Activated naive CD8-positive, alpha-beta T cell treated with anti-CD3 and anti-CD28 coated beads for 36 hours (primary cell): ENCODE measurements around the gene SMIM43. TPM values are rescaled to one million over a fixed set of nuclear protein-coding genes. Genes with fewer than 3 reads are reported as not detected.
"Not testable (repeated sequence)": the region's sequence is repeated elsewhere in the genome, so short reads cannot be mapped to it uniquely, and the experiment has no call there.

Source experiments
- DNase-seq: peaks from one replicate; pipeline ENCODE4 v3.0.0; 2021
- H3K27ac Mint-ChIP-seq: one replicate; pipeline ENCODE4 v1.8.0; 2022; ENCODE audit warnings: mild to moderate bottlenecking, moderate library complexity, mixed read lengths
- H3K27me3 Mint-ChIP-seq: one replicate; pipeline ENCODE4 v1.8.0; 2022; ENCODE audit warnings: mild to moderate bottlenecking, mixed read lengths
- H3K36me3 Mint-ChIP-seq: one replicate; pipeline ENCODE4 v1.8.0; 2021; ENCODE audit warnings: mild to moderate bottlenecking, mixed read lengths
- H3K4me1 Mint-ChIP-seq: one replicate; pipeline ENCODE4 v1.8.0; 2021; ENCODE audit warnings: mixed read lengths
- H3K4me3 Mint-ChIP-seq: one replicate; pipeline ENCODE4 v1.8.0; 2022; ENCODE audit warnings: mild to moderate bottlenecking, moderate library complexity, mixed read lengths
- H3K9me3 Mint-ChIP-seq: one replicate; pipeline ENCODE4 v1.8.0; 2022; ENCODE audit warnings: mixed read lengths
- total RNA-seq, 2 experiments: library from RNA; stranded (reverse); gene quantifications; one replicate each; pipeline ENCODE4 v1.2.3, GENCODE V29; 2021

The SMIM43 gene
- total RNA-seq, 2 experiments from 2014 or later = not detected

DNA sequence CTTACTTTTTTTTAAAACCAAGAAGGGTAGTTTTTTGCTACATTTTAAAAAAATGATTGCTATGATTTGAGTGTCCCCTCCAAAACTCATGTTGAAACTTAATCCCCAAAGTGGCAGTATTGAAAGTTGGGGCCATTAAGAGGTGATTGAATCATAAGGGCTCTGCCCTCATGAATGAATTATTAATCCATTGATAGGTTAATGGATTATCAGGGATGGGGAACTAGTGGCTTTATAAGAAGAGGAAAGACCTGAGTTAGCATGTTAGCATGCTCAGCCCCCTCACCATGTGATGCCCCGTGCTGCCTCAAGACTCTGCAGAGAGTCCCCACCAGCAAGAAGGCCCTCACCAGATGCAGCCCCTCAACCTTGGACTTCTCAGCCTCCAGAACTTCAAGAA is 31.0 kb downstream of the SMIM43 start:
- H3K4me3 Mint-ChIP-seq = no peak overlapping the region
- peaks cover 7% of the 10 kb centered on the region for H3K27me3 Mint-ChIP-seq
- no peaks in the 10 kb centered on the region for H3K4me1 Mint-ChIP-seq
- no peaks in the 10 kb centered on the region for H3K9me3 Mint-ChIP-seq
- no peak for DNase-seq
- no peak overlapping the region for H3K27ac Mint-ChIP-seq
- H3K36me3 Mint-ChIP-seq = no peaks in the 10 kb centered on the region

DNA sequence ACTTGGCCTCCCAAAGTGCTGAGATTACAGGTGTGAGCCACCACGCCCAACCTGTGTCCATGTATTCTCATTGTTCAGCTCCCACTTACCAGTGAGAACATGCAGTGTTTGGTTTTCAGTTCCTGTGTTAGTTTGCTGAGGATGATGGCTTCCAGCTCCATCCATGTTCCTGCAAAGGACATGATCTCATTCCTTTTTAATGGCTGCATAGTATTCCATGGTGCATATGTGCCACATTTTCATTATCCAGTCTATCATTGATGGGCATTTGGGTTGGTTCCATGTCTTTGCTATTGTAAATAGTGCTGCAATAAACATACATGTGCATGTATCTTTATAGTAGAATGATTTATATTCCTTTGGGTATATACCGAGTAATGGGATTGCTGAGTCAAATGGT is 35.2 kb downstream of the SMIM43 start:
- H3K36me3 Mint-ChIP-seq, H3K4me3 Mint-ChIP-seq, H3K4me1 Mint-ChIP-seq, DNase-seq, H3K27ac Mint-ChIP-seq, H3K9me3 Mint-ChIP-seq: not testable (repeated sequence)
- peaks cover 12% of the 10 kb centered on the region for H3K27me3 Mint-ChIP-seq

DNA sequence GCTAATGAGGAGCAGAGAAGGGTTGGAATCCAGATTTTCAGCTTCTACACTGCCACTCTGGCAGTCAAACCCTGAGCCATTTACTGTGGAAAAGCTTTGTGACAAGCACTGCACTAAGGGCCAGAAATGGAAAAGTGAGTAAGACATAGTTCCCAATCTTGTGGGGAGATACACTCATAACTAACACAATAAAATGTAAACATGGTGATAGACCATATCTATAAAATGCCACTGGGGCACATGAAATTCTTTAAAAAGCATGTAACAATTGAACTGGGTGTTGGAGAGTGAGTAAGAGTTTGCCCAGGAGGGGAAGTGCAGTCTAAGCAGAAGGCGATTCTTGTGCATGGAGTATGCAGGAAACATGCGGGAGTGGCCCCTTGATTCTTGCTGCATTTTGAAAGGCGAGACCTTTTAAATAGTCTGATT is 36.2 kb downstream of the SMIM43 start:
- Mint-ChIP-seq H3K4me3 (no peak overlapping the region), H3K27me3 (peaks cover 12% of the 10 kb centered on the region), H3K4me1 (no peaks in the 10 kb centered on the region), H3K9me3 (no peaks in the 10 kb centered on the region), H3K27ac (no peak overlapping the region), H3K36me3 (no peaks in the 10 kb centered on the region)
- DNase-seq = no peak

DNA sequence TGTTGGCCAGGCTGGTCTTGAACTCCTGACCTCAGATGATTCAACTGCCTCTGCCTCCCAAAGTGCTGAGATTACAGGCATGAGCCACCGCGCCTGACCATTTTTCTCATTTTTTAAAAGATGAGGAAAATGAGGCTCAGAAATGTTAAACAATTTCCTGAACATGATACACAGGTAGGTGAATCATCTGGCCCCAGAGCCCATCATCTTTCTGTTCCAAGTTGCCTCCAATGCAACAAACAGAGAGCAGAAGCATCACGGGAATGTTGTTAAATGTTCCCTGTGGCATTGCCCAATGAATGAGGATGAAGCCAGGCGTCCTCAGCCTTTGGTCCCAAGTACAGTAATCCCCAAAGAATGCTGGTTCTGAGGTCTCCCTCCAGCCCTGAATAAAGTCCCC is 36.9 kb downstream of the SMIM43 start:
- H3K9me3 Mint-ChIP-seq = no peaks in the 10 kb centered on the region

DNA sequence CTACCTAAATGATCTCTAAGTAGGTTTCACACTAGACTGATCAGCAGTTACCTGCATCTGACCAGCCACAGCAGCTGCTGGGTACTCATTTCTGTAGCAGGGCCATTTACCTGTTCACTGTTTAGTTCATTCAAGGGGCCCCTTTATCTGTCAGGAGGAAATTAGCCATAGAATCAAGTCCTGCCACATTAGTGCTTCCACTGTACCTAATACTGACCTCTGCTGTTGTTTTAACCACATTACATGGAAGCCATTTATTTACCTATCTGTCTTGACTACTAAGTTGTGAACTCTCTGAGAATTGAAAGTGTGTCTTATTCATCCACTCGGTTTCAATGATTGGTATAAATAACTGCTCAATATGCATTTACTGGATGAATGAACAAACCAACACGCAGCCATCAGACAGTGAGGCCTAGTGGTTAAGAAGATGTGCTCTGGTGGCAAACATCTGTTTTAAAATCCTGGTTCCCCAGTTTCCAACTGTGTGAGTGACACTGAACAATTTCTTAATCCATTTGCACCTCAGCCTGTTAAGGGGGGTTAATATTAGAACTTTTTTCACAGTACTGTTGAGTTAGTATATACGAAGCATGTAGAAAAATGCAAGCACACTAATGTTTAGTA is 38.2 kb downstream of the SMIM43 start:
- Mint-ChIP-seq H3K4me1 (no peaks in the 10 kb centered on the region), H3K36me3 (no peaks in the 10 kb centered on the region), H3K27ac (no peak overlapping the region), H3K27me3 (peaks cover 9% of the 10 kb centered on the region), H3K4me3 (no peak overlapping the region), H3K9me3 (no peaks in the 10 kb centered on the region)
- no peak for DNase-seq

More for the DNA sequence above, 36.9 kb downstream of the SMIM43 start:
- H3K27me3 Mint-ChIP-seq = peaks cover 12% of the 10 kb centered on the region
- no peak overlapping the region for H3K4me3 Mint-ChIP-seq
- no peaks in the 10 kb centered on the region for H3K36me3 Mint-ChIP-seq
- H3K4me1 Mint-ChIP-seq = no peaks in the 10 kb centered on the region
- no peak for DNase-seq
- no peak overlapping the region for H3K27ac Mint-ChIP-seq

DNA sequence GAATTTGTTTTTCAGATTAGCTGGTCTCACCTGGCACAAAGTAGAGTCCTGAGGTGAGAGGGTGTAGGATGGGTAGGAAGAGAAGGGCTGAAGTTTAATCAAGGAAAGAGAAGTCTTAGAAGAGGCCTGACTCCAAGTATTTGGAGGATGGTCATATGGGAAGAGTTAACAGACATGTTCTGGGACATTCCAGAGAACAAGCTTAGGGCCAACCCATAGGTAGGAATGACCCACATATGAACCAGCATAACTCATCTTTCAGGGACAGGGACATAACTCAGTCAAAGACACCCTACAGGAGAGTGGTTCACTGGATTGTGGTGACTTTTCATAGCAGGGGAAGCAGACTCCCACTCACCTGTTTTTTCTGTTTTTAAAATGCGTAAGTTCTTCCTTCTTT is 40.3 kb downstream of the SMIM43 start:
- H3K4me1 Mint-ChIP-seq = no peaks in the 10 kb centered on the region
- no peaks in the 10 kb centered on the region for H3K9me3 Mint-ChIP-seq
- no peak overlapping the region for H3K27ac Mint-ChIP-seq
- H3K4me3 Mint-ChIP-seq = no peak overlapping the region
- no peaks in the 10 kb centered on the region for H3K36me3 Mint-ChIP-seq
- no peak for DNase-seq
- H3K27me3 Mint-ChIP-seq = peaks cover 5% of the 10 kb centered on the region

DNA sequence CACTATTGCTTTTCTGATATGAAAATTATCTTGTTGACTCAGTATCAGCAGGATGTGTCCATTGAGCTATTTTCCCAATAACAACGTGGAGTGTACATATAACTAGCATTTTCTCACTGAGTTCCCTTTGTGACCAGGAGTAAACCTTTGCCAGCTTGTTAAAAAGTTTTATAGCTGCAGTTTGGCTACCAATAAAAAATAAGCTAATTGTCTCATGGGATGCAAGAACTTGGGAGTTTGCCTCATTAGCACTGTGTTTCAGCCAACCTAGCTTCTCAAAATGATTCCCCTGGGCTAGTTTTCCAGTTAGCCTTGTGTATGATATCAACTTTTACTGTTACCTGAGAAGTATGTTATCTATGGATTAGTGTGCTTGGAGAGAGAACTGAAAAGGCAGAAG is 43.3 kb downstream of the SMIM43 start:
- no peaks in the 10 kb centered on the region for H3K36me3 Mint-ChIP-seq
- H3K27me3 Mint-ChIP-seq = peaks cover 18% of the 10 kb centered on the region
- H3K9me3 Mint-ChIP-seq = no peaks in the 10 kb centered on the region
- H3K27ac Mint-ChIP-seq = no peak overlapping the region
- no peaks in the 10 kb centered on the region for H3K4me1 Mint-ChIP-seq
- no peak for DNase-seq
- H3K4me3 Mint-ChIP-seq = no peak overlapping the region

DNA sequence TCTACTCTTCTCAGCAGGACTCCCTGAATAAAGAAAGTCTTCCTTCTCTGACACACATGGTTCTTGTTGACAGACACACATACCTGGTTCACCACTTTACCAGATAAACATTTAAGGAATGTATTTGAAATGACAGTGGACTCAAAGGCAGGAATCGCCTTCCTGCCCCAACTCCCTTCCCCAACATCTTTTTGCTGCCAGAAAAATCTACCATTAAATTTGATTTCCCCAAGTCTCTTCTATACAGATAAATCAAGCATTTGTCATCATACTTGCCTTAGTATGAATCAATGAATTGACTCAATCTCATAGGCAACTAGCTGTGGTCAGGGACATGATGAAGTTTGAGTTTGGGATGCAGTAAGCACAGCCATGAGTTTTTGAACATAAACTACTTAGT is 44.9 kb downstream of the SMIM43 start:
- no peaks in the 10 kb centered on the region for H3K36me3 Mint-ChIP-seq
- H3K4me1 Mint-ChIP-seq = peaks cover 3% of the 10 kb centered on the region
- no peak for DNase-seq
- H3K27me3 Mint-ChIP-seq = peaks cover 21% of the 10 kb centered on the region
- H3K4me3 Mint-ChIP-seq = no peak overlapping the region
- no peaks in the 10 kb centered on the region for H3K9me3 Mint-ChIP-seq
- H3K27ac Mint-ChIP-seq = no peak overlapping the region

DNA sequence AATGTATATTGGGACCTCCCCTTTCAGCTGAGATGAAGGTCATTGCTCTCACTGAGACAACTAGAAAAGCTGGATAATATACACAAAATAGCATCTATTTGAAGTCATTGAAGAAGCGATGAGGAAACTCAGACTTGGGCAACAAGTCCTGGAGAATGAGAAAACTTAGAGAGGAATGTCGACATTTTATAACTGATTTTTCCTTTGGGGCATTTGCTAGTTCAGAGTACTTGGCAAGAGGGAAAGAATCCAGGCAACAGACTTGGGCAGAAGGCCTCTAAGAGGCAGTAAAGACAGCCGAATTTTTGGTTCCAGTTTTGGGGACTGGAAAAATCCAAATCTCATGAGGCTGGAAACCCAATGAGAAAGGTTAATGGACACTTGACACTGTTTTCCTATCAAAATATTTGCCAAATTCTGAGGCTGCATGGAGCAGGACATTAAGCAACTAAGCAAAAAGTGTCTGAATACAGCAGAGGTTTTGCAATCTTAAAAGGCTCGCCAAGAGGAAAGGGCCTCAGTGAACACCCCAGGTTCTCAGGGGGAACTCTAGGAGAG is 47.2 kb downstream of the SMIM43 start:
- Mint-ChIP-seq H3K4me3 (no peak overlapping the region), H3K9me3 (no peaks in the 10 kb centered on the region), H3K36me3 (no peaks in the 10 kb centered on the region), H3K27me3 (peaks cover 34% of the 10 kb centered on the region), H3K4me1 (peaks cover 3% of the 10 kb centered on the region), H3K27ac (no peak overlapping the region)
- no peak for DNase-seq

DNA sequence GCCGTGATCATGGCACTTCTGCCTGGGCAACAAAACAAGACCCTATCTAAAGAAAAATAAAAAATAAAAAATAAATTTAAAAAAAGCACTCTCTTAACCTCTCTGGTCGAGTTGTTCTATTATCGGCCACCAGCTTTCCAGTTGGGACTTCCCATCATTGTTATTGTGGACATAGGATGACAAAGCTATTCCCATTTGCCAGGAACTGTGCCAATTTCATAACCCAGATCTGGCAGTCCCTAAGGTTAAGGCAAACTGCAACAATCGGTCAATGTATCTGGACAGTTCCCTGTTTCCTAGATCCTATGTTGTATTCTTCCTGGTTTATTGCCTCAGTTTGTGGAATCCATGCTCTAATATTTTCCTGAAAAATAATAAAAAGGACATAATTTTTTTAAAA is 50.4 kb downstream of the SMIM43 start:
- peaks cover 2% of the 10 kb centered on the region for H3K36me3 Mint-ChIP-seq
- H3K4me1 Mint-ChIP-seq = peaks cover 16% of the 10 kb centered on the region
- no peak overlapping the region for H3K4me3 Mint-ChIP-seq

DNA sequence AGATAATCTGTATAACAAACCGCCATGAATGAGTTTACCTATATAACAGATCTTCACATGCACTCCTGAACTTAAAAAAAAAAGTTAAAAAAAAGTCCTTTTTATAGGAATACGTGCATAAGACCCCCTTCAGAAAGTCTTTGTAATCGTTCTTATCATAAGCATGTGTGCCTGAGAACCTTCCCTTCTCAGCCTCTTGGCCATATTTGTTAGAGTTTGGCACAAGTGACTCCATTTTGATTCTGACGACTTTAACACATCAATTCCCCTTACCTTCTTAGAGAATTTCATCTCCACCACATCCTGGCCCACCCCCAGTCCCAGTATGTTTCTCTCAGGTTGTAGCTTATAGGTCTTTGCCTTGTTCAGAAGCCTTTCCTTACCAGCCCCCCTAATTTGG is 52.2 kb downstream of the SMIM43 start:
- H3K4me1 Mint-ChIP-seq = peaks cover 19% of the 10 kb centered on the region
- H3K4me3 Mint-ChIP-seq = no peak overlapping the region
- H3K9me3 Mint-ChIP-seq = no peaks in the 10 kb centered on the region
- DNase-seq = no peak
- H3K27me3 Mint-ChIP-seq = peaks cover 68% of the 10 kb centered on the region
- peaks cover 2% of the 10 kb centered on the region for H3K36me3 Mint-ChIP-seq
- H3K27ac Mint-ChIP-seq = no peak overlapping the region

More for the DNA sequence above, 50.4 kb downstream of the SMIM43 start:
- Mint-ChIP-seq H3K27me3 (peaks cover 58% of the 10 kb centered on the region), H3K9me3 (no peaks in the 10 kb centered on the region), H3K27ac (no peak overlapping the region)
- DNase-seq = no peak

DNA sequence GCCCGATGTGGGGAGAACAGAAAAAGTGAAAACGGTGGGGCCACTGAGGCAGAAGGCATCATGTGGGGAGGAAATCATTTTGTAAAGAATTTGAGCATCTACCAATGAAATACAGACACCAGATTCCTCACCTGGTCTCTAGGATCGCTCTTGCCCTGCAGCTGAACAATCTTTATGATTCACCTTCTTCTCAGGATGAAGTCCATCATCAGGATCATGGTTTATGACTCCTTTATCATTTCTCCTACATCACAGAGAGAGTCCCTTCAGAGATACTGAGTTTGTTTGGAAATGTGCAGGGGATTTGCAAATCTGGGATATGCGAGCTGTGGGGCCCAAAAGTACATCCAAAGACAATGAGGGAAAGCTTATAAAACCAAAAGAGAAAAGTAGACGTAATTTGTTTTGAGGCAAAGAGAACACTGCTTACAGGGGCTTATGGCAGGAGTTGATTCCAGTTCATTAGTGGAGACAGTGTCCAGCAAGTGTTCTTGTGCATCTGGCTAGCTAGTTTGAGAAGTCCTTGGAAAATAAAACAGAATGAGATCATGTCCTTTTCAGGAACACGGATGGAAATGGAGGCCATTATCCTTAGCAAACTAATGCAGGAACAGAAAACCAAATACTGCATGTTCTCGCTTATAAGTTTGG is 52.8 kb downstream of the SMIM43 start:
- peaks cover 67% of the 10 kb centered on the region for H3K27me3 Mint-ChIP-seq
- no peak overlapping the region for H3K27ac Mint-ChIP-seq
- H3K4me3 Mint-ChIP-seq = no peak overlapping the region
- H3K36me3 Mint-ChIP-seq = peaks cover 2% of the 10 kb centered on the region
- H3K9me3 Mint-ChIP-seq = no peaks in the 10 kb centered on the region
- DNase-seq = no peak
- peaks cover 25% of the 10 kb centered on the region for H3K4me1 Mint-ChIP-seq

DNA sequence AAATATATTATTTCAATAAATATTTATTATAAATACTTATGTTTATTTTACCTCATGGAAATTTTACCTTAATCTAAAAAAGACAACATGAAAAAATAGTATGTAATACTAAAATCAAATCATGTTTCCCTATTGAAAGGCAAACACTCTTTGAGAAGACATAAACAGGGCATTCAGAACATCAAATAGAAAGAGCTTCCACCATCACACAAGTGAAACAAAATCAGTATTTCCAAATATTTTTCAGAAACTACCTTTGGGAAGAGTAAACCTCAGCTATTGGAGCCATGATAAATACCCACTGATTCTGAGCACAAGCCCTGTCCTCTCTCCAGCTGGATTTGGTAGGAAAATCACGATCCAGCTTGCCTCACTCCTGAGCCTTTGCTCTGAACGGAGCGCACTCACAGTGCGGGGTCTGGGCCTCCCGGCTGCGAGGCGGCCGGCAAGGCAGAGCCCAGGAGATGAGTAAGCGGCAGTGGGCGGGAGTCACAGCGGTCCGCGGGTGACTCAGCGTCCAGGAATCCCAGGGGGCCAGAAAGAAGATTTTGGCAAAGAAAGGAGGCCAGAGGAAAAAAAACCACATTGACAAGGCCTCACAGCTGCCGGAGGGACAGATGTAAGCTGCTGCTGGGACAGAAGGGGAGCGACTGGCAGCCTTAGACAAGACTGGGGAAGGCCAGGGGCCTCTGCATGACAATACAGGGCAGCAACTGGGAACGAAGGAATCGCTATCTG is 53.5 kb downstream of the SMIM43 start:
- Mint-ChIP-seq H3K4me1 (peaks cover 31% of the 10 kb centered on the region), H3K27me3 (peaks cover 64% of the 10 kb centered on the region), H3K9me3 (peaks cover under 1% of the 10 kb centered on the region), H3K27ac (no peak overlapping the region), H3K4me3 (peak overlapping the region; percentile 19), H3K36me3 (peaks cover 3% of the 10 kb centered on the region)
- DNase-seq = peak; percentile 69

DNA sequence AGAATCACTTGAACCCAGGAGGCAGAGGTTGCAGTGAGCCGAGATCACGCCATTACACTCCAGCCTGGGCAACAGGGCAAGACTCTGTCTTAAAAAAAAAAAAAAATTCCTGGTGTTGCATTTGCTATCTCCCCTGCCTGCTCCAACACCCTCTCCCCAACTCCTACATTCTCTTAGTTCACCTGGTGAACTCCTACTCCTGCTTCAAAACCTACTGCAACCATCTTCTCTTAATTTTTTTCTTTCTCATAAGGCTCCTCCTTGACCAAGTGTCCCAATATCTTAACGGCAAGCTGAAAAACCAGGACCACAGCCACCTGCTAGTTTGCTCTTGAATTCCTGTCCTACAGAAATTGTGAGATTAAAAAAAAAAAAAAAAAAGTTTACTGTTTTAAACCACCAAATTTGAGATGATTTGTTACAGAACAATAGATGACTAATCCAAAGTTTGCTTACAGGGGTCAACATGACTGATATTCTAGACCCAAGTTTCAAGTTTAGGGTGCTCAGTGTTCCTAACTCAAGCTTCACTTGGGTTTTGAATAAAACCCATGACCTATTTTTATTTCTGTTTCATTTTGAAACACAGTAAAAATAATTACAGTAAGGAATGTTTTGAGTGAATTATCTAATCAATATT is 55.1 kb downstream of the SMIM43 start:
- H3K4me3 Mint-ChIP-seq = no peak overlapping the region
- H3K27ac Mint-ChIP-seq = no peak overlapping the region
- H3K36me3 Mint-ChIP-seq = peaks cover 3% of the 10 kb centered on the region
- peaks cover 3% of the 10 kb centered on the region for H3K9me3 Mint-ChIP-seq
- H3K4me1 Mint-ChIP-seq = peaks cover 32% of the 10 kb centered on the region
- DNase-seq = no peak
- peaks cover 58% of the 10 kb centered on the region for H3K27me3 Mint-ChIP-seq
